GM12891 (cell line): ENCODE measurements around the gene DEPDC7.

ENCODE experiments used
- PAX5 ChIP-seq: IDR thresholded peaks from 2 replicates; pipeline ENCODE4 v1.6.1; 2011; ENCODE audit warnings: low read length, moderate library complexity, mild to moderate bottlenecking; ENCODE audit not compliant: insufficient read depth, severe bottlenecking
- POLR2A ChIP-seq: IDR thresholded peaks from 2 replicates; pipeline ENCODE4 v1.6.1; 2011; ENCODE audit warnings: low read depth, low read length, control low read depth
- POLR2AphosphoS5 ChIP-seq: IDR thresholded peaks from 2 replicates; pipeline ENCODE4 v1.6.1; 2011; ENCODE audit warnings: low read depth, low read length, control low read depth
- SPI1 ChIP-seq: IDR thresholded peaks from 2 replicates; pipeline ENCODE4 v1.6.1; 2011; ENCODE audit warnings: low read depth, low read length, control low read depth
- TAF1 ChIP-seq: IDR thresholded peaks from 2 replicates; pipeline ENCODE4 v1.6.1; 2011; ENCODE audit warnings: low read depth, low read length, control low read depth

- TF ChIP-seq POLR2A (no peak), PAX5 (no peak), TAF1 (no peak), POLR2AphosphoS5 (no peak), SPI1 (no peak)
Measured at GRCh38 chr11:32990481-32990880, 25.2 kb upstream of the DEPDC7 start.
